Sigmoid colon (tissue), 7 donors: ENCODE data around the gene UBE2Q2. TPM values are rescaled to one million over a fixed set of nuclear protein-coding genes. Genes with fewer than 3 reads are reported as not detected.

Experiments
- DNase-seq: peaks from one replicate; pipeline ENCODE4 v3.0.0-alpha.2; 2019
- H3K27ac ChIP-seq, 4 donors: fragments of 200-600 bp; sonication (generic); one replicate each; pipeline ENCODE4 v1.5.1; 2016 to 2019; ENCODE audit warnings: mild to moderate bottlenecking in 1 of 4
- H3K27me3 ChIP-seq, 3 donors: fragments of 200-600 bp; sonication (generic); one replicate each; pipeline ENCODE4 v1.5.1; 2019; ENCODE audit warnings: mild to moderate bottlenecking in 1 of 3
- H3K36me3 ChIP-seq, 4 donors: fragments of 200-600 bp; sonication (generic); one replicate each; pipeline ENCODE4 v1.5.1; 2016 to 2019
- H3K4me1 ChIP-seq, 4 donors: fragments of 200-600 bp; sonication (generic); one replicate each; pipeline ENCODE4 v1.5.1; 2017 to 2019
- H3K4me3 ChIP-seq, 4 donors: fragments of 200-600 bp; sonication (generic); one replicate each; pipeline ENCODE4 v1.5.1; 2017 to 2019; ENCODE audit warnings: mild to moderate bottlenecking in 2 of 4, moderate library complexity in 1 of 4
- H3K9me3 ChIP-seq, 4 donors: fragments of 200-600 bp in 3 of 4; sonication (generic) in 3 of 4; one replicate each; pipeline versions ENCODE4 v1.5.1 to v1.6.1; 2013 to 2019
- EP300 ChIP-seq, 4 donors: sonication (generic); formaldehyde crosslinking; IDR thresholded peaks; one replicate each; pipeline ENCODE4 v1.6.1; 2017; ENCODE audit warnings: antibody characterized with exemption in 4 of 4
- POLR2A ChIP-seq, 2 donors: fragments of 450-650 bp; IDR thresholded peaks; one replicate each; pipeline ENCODE4 v1.6.1; 2016; ENCODE audit warnings: antibody characterized with exemption in 2 of 2, mild to moderate bottlenecking in 2 of 2, moderate library complexity in 2 of 2
- POLR2AphosphoS5 ChIP-seq, 4 donors: sonication (generic); formaldehyde crosslinking; IDR thresholded peaks; one replicate each; pipeline ENCODE4 v1.6.1; 2017; ENCODE audit warnings: antibody characterized with exemption in 4 of 4
- WGBS, 2 donors: extraction: QIAGEN DNeasy Blood & Tissue Kit; methylation state at CpG; one replicate each; pipeline ENCODE4 v1.1.7; 2013; 5-methylcytosine and 5-hydroxymethylcytosine counted together
- intact Hi-C: fragments of 100-400 bp; cut with DNase I; formaldehyde crosslinking; loops from one replicate; pipeline ENCODE4 v1.15.1; 2023
- polyA plus RNA-seq, 3 donors: library from polyadenylated mRNA; stranded (reverse); fragments of 200-250 nt; gene quantifications; one replicate each; pipeline ENCODE4 v1.2.3, GENCODE V29; 2013
- total RNA-seq, 4 donors: library from RNA; depleted of rRNA; stranded (reverse); fragments of >200 nt; gene quantifications; one replicate each; pipeline ENCODE4 v1.1.0, GENCODE V29; 2016
- TF ChIP-seq, protein P1 (sequence below), 4 experiments: fragments of 450-650 bp in 3 of 4; fragments of 200-600 bp in 1 of 4; IDR thresholded peaks; one replicate each; pipeline ENCODE4 v1.5.1; 2016 to 2019; ENCODE audit warnings: antibody characterized with exemption in 4 of 4, mild to moderate bottlenecking in 3 of 4, moderate library complexity in 2 of 4
- donor health status: healthy with polysubstance abuse.
- donor health status: Bipolar disorder and iron deficiency.
- donor health status: healthy.

The UBE2Q2 gene
- total and polyA plus RNA-seq, 7 donors: 16.9 to 101 (median 69.5) TPM

- Histone ChIP-seq H3K36me3 (no peaks in the 10 kb centered on the region), H3K9me3 (no peaks in the 10 kb centered on the region), H3K4me3 (no peak overlapping the region), H3K27me3 (no peaks in the 10 kb centered on the region), H3K4me1 (peaks cover 0 to 36% (median 27%) of the 10 kb centered on the region in 4 donors), H3K27ac (no peak overlapping the region)
- DNase-seq: no peak
- intact Hi-C loops: no loop called here
- WGBS, 2 donors: 92 to 93% methylated on average over 4 of the region's 4 CpGs
- TF ChIP-seq POLR2A (IDR thresholded peaks at IDR 0.05): no peak
- no peak for TF ChIP-seq EP300 (IDR thresholded peaks at IDR 0.05)
- TF ChIP-seq POLR2AphosphoS5 (IDR thresholded peaks at IDR 0.05): no peak
- TF ChIP-seq, protein P1, sequence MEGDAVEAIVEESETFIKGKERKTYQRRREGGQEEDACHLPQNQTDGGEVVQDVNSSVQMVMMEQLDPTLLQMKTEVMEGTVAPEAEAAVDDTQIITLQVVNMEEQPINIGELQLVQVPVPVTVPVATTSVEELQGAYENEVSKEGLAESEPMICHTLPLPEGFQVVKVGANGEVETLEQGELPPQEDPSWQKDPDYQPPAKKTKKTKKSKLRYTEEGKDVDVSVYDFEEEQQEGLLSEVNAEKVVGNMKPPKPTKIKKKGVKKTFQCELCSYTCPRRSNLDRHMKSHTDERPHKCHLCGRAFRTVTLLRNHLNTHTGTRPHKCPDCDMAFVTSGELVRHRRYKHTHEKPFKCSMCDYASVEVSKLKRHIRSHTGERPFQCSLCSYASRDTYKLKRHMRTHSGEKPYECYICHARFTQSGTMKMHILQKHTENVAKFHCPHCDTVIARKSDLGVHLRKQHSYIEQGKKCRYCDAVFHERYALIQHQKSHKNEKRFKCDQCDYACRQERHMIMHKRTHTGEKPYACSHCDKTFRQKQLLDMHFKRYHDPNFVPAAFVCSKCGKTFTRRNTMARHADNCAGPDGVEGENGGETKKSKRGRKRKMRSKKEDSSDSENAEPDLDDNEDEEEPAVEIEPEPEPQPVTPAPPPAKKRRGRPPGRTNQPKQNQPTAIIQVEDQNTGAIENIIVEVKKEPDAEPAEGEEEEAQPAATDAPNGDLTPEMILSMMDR (IDR thresholded peaks at IDR 0.05): no peak
Measured at GRCh38 chr15:75923756-75924155, 80.5 kb downstream of the UBE2Q2 start.

DNA sequence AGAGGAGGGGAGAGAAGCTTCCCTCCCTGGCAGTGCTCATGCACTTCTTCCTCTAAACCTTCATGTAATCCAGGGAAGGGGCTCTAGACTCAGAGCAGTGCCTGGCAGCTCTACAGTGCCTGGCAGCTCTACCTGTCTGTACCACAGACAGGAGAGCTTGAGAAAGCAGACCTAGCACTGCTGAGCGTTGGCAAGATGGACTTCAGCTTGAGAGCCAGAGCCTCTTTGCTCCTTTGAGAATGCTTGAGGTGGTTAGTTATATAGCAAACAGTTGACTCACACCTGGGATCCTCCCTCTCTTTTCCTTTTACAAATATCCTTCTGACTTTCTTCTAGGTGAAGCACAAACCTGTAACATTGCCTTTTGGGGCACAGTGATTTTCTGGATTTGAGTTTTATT, 81.3 kb downstream of the UBE2Q2 start:
- TF ChIP-seq, protein P1 (IDR thresholded peaks at IDR 0.05): no peak
- no peak for TF ChIP-seq POLR2A (IDR thresholded peaks at IDR 0.05)
- no peak for TF ChIP-seq EP300 (IDR thresholded peaks at IDR 0.05)
- no peak for TF ChIP-seq POLR2AphosphoS5 (IDR thresholded peaks at IDR 0.05)
- Histone ChIP-seq H3K4me3 (no peak overlapping the region), H3K9me3 (no peaks in the 10 kb centered on the region), H3K36me3 (peaks cover 0 to under 1% (median 0%) of the 10 kb centered on the region in 4 donors), H3K27ac (no peak overlapping the region), H3K27me3 (no peaks in the 10 kb centered on the region), H3K4me1 (peaks cover 0 to 36% (median 27%) of the 10 kb centered on the region in 4 donors)
- 95 to 96% methylated on average over 1 of the region's 1 CpG for WGBS, 2 donors
- intact Hi-C loops: no loop called here
- no peak for DNase-seq

DNA sequence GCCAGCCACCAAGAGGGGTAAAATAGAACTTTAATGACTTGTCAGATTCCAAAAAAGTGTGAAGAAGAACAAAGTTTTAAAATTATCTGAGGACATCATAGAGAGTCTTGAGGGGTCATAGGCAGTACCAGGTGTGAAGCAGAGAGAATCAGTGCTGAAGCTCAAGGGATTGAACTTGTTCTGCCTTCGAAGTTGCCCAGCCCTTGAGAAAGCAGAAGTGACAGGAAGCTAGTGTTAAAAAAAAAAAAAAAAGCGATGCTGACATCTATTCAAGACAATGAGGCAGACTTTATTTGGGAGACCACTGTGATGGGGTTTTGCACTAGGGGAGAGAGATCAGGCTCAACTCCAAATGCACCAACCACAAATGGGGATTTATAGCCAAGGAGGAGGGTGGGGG, 82.2 kb downstream of the UBE2Q2 start:
- no peak overlapping the region for H3K27ac ChIP-seq
- H3K9me3 ChIP-seq: no peaks in the 10 kb centered on the region
- H3K36me3 ChIP-seq: peaks cover 0 to 9% (median 0%) of the 10 kb centered on the region in 4 donors
- no peak overlapping the region for H3K4me3 ChIP-seq
- intact Hi-C loops: no loop called here
- TF ChIP-seq, protein P1 (IDR thresholded peaks at IDR 0.05): no peak
- no peak for TF ChIP-seq POLR2AphosphoS5 (IDR thresholded peaks at IDR 0.05)
- no peak for TF ChIP-seq EP300 (IDR thresholded peaks at IDR 0.05)
- TF ChIP-seq POLR2A (IDR thresholded peaks at IDR 0.05): no peak
- H3K27me3 ChIP-seq: no peaks in the 10 kb centered on the region
- DNase-seq: no peak
- peaks cover 0 to 36% (median 27%) of the 10 kb centered on the region in 4 donors for H3K4me1 ChIP-seq
- 47 to 83% methylated on average over 2 of the region's 2 CpGs for WGBS, 2 donors

- H3K4me1 ChIP-seq: peaks cover 0 to 34% (median 23%) of the 10 kb centered on the region in 4 donors
- no peak for DNase-seq
Measured at GRCh38 chr15:75926931-75927330, 83.7 kb downstream of the UBE2Q2 start.

More at GRCh38 chr15:75926931-75927330, 83.7 kb downstream of the UBE2Q2 start:
- Histone ChIP-seq H3K9me3 (no peaks in the 10 kb centered on the region), H3K27me3 (no peaks in the 10 kb centered on the region), H3K4me3 (no peak overlapping the region), H3K36me3 (peaks cover 0 to 21% (median 0%) of the 10 kb centered on the region in 4 donors), H3K27ac (no peak overlapping the region)
- 94% methylated on average over 3 of the region's 3 CpGs for WGBS, 2 donors
- intact Hi-C loops: no loop called here
- TF ChIP-seq EP300 (IDR thresholded peaks at IDR 0.05) (no peak), POLR2A (IDR thresholded peaks at IDR 0.05) (no peak), POLR2AphosphoS5 (IDR thresholded peaks at IDR 0.05) (no peak)
- TF ChIP-seq, protein P1 (IDR thresholded peaks at IDR 0.05): no peak
